ENCODE data around the gene EGFL7.

Gene EGFL7

GRCh38 chr9:136696502-136696901 is 33.8 kb downstream of the EGFL7 start:
- no peak for TF ChIP-seq CTCF (IDR thresholded peaks at IDR 0.05)

- TF ChIP-seq CTCF (IDR thresholded peaks at IDR 0.05): no peak
Observed at GRCh38 chr9:136697146-136697820, 34.6 kb downstream of the EGFL7 start.

GRCh38 chr9:136697821-136698526 is 35.3 kb downstream of the EGFL7 start:
- TF ChIP-seq CTCF (IDR thresholded peaks at IDR 0.05): no peak

- TF ChIP-seq CTCF (IDR thresholded peaks at IDR 0.05): no peak
Observed at GRCh38 chr9:136698635-136699246, 36.0 kb downstream of the EGFL7 start.

- no peak for TF ChIP-seq CTCF (IDR thresholded peaks at IDR 0.05)
Observed at GRCh38 chr9:136700304-136700703, 37.6 kb downstream of the EGFL7 start.

GRCh38 chr9:136700959-136701667 is 38.4 kb downstream of the EGFL7 start:
- TF ChIP-seq CTCF (IDR thresholded peaks at IDR 0.05): no peak

- no peak for TF ChIP-seq CTCF (IDR thresholded peaks at IDR 0.05)
Observed at GRCh38 chr9:136701668-136702053, 38.9 kb downstream of the EGFL7 start.
